HG03457 (cell line): ENCODE results near the gene ELF1.
A peak's percentile ranks its signal among the peaks of the same experiment; 100 is the strongest.
"Not testable (repeated sequence)": the region's sequence is repeated elsewhere in the genome, so short reads cannot be mapped to it uniquely, and the experiment has no call there.

Experiments used
- ATAC-seq: cut with Tn5 transposase; IDR thresholded peaks from one replicate; pipeline ENCODE4 v1.9.1; 2021; ENCODE audit warnings: moderate number of reproducible peaks; ENCODE audit not compliant: unreplicated experiment

ELF1 gene

GRCh38 chr13:40983259-40983658 lies 35.9 kb downstream of the ELF1 start:
- ATAC-seq: no peak

- ATAC-seq: peak; percentile 49
Measured at GRCh38 chr13:40982772-40983171, 36.3 kb downstream of the ELF1 start.

GRCh38 chr13:40981949-40982348 lies 37.2 kb downstream of the ELF1 start:
- ATAC-seq: no peak

GRCh38 chr13:40981361-40981760 lies 37.8 kb downstream of the ELF1 start:
- no peak for ATAC-seq

GRCh38 chr13:40980461-40980860 lies 38.7 kb downstream of the ELF1 start:
- ATAC-seq: no peak

- ATAC-seq: no peak
Measured at GRCh38 chr13:40979232-40979631, 39.9 kb downstream of the ELF1 start.

GRCh38 chr13:40978109-40978508 lies 41.0 kb downstream of the ELF1 start:
- ATAC-seq: not testable (repeated sequence)

GRCh38 chr13:40975441-40975840 lies 43.7 kb downstream of the ELF1 start:
- no peak for ATAC-seq

- ATAC-seq: peak; percentile 47
Measured at GRCh38 chr13:40974460-40975407, 44.4 kb downstream of the ELF1 start.

GRCh38 chr13:40973409-40973808 lies 45.7 kb downstream of the ELF1 start:
- no peak for ATAC-seq

- no peak for ATAC-seq
Measured at GRCh38 chr13:40971321-40971720, 47.8 kb downstream of the ELF1 start.

- no peak for ATAC-seq
Measured at GRCh38 chr13:40970803-40971202, 48.3 kb downstream of the ELF1 start.

GRCh38 chr13:40969169-40969901 lies 49.8 kb downstream of the ELF1 start:
- ATAC-seq: peak; percentile 56

GRCh38 chr13:40968416-40969000 lies 50.6 kb downstream of the ELF1 start:
- no peak for ATAC-seq

- ATAC-seq: no peak
Measured at GRCh38 chr13:40966298-40966697, 52.8 kb downstream of the ELF1 start.

GRCh38 chr13:40963927-40964326 lies 55.2 kb downstream of the ELF1 start:
- no peak for ATAC-seq

GRCh38 chr13:40961826-40962225 lies 57.3 kb downstream of the ELF1 start:
- no peak for ATAC-seq

GRCh38 chr13:40961214-40961613 lies 57.9 kb downstream of the ELF1 start:
- ATAC-seq: no peak

- ATAC-seq: no peak
Measured at GRCh38 chr13:40960716-40961115, 58.4 kb downstream of the ELF1 start.

- no peak for ATAC-seq
Measured at GRCh38 chr13:40958655-40959054, 60.5 kb downstream of the ELF1 start.

- ATAC-seq: no peak
Measured at GRCh38 chr13:40946485-40946884, 72.6 kb downstream of the ELF1 start.

- no peak for ATAC-seq
Measured at GRCh38 chr13:40943073-40943472, 76.0 kb downstream of the ELF1 start.
